IMR-90 (cell line): ENCODE measurements around the gene FUT7. TPM values are rescaled to one million over a fixed set of nuclear protein-coding genes. Genes with fewer than 3 reads are reported as not detected.

Source experiments
- BHLHE40 ChIP-seq: fragments of 150-350 bp; IDR thresholded peaks from 2 replicates; pipeline ENCODE4 v1.6.1; 2016; ENCODE audit warnings: mild to moderate bottlenecking, low read depth, low read length
- polyA plus RNA-seq, 3 experiments: library from polyadenylated mRNA; depleted of rRNA; stranded (reverse); fragments of >200 nt; gene quantifications; 2 replicates each; pipeline ENCODE4 v1.2.3, GENCODE V29; 2012; ENCODE audit warnings: low replicate concordance in 1 of 3
- total RNA-seq: library from RNA; depleted of rRNA; stranded (reverse); fragments of >200 nt; gene quantifications from 2 replicates; pipeline ENCODE4 v1.2.3, GENCODE V29; 2012; rRNA removed

The FUT7 gene
- total and polyA plus RNA-seq, 2 of the 4 experiments (the other 2 are of a cell fraction): not detected

DNA sequence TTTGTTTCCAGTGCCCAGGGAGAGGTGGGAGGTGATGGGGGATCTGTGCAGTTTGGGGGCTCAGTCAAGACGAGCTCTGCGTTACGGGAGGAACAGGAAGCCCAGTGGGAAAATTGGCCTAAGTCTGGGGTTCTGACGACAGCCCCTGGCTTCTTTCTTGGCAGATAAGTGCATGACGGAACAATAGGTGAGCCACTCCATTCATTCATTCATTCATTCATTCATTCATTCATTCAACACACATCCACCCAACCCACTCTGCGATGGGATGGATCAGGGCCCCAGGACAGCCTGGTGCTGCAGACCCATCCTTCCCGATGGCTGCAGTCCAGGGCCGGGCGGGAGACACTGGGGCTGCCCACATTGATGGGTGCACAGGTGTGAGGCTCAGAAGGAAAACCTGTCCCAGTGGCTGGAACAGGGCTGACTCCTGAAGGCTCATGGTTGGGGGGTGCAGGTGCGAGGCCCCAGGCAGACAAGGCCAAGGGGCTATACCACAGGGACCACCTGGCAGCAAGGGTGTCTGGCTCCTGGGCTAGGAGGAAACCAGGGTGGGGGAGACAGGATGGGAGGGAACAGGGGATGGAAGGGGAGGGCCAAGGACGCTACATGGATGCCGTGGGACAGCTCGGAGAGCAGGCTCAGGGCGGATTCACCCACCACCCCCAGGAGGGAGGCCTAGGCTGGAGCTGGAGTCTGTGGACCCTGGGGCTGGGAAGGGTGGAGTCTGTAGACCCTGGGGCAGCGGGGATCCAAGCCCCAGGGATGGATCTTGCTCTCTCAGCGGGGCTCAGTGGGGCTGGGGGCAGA, 51.0 kb downstream of the FUT7 start (continued):
- no peak for TF ChIP-seq BHLHE40

Other genes starting within 250 kb of the FUT7 start
Only the 30 nearest of the 38 such genes appear.
- gene AJM1, start 189.6 kb downstream of the FUT7 start, total RNA-seq: 0.18 and 0.28 TPM in 2 replicates
- 1.5 and 1.9 TPM in 2 replicates for gene AJM1, start 189.6 kb downstream of the FUT7 start, polyA plus RNA-seq (2012; rRNA removed)
- gene PHPT1, start 182.7 kb downstream of the FUT7 start, total RNA-seq: 70.3 and 79.8 TPM in 2 replicates
- 214 and 338 TPM in 2 replicates for gene PHPT1, start 182.7 kb downstream of the FUT7 start, polyA plus RNA-seq (2012; rRNA removed)
- 0.18 and 0.28 TPM in 2 replicates for gene MAMDC4, start 179.7 kb downstream of the FUT7 start, total RNA-seq
- 3.5 and 5.0 TPM in 2 replicates for gene MAMDC4, start 179.7 kb downstream of the FUT7 start, polyA plus RNA-seq (2012; rRNA removed)
- gene EDF1, start 165.8 kb downstream of the FUT7 start, total RNA-seq: 279 and 538 TPM in 2 replicates
- gene EDF1, start 165.8 kb downstream of the FUT7 start, polyA plus RNA-seq (2012; rRNA removed): 701 and 703 TPM in 2 replicates
- gene TRAF2, start 145.6 kb downstream of the FUT7 start, total RNA-seq: 5.8 and 6.6 TPM in 2 replicates
- gene TRAF2, start 145.6 kb downstream of the FUT7 start, polyA plus RNA-seq (2012; rRNA removed): 12.0 and 12.9 TPM in 2 replicates
- gene FBXW5, start 87.3 kb downstream of the FUT7 start, total RNA-seq: 65.1 and 72.2 TPM in 2 replicates
- gene FBXW5, start 87.3 kb downstream of the FUT7 start, polyA plus RNA-seq (2012; rRNA removed): 80.2 and 95.4 TPM in 2 replicates
- gene C8G, start 86.8 kb downstream of the FUT7 start, total RNA-seq: not detected in 2 replicates
- gene C8G, start 86.8 kb downstream of the FUT7 start, polyA plus RNA-seq (2012; rRNA removed): 0.37 and 0.80 TPM in 2 replicates
- gene LCN12, start 79.8 kb downstream of the FUT7 start, total RNA-seq: not detected in 2 replicates
- 0.12 TPM in 1 of 2 replicates, not detected in the other for gene LCN12, start 79.8 kb downstream of the FUT7 start, polyA plus RNA-seq (2012; rRNA removed)
- not detected in 2 replicates for gene PTGDS, start 54.6 kb downstream of the FUT7 start, total RNA-seq
- gene PTGDS, start 54.6 kb downstream of the FUT7 start, polyA plus RNA-seq (2012; rRNA removed): 0.87 and 1.2 TPM in 2 replicates
- not detected in 2 replicates for gene LCNL1, start 49.1 kb downstream of the FUT7 start, total RNA-seq
- 0.13 and 0.15 TPM in 2 replicates for gene LCNL1, start 49.1 kb downstream of the FUT7 start, polyA plus RNA-seq (2012; rRNA removed)
- 4.4 and 5.7 TPM in 2 replicates for gene PAXX, start 39.7 kb downstream of the FUT7 start, total RNA-seq
- gene PAXX, start 39.7 kb downstream of the FUT7 start, polyA plus RNA-seq (2012; rRNA removed): 24.6 and 30.2 TPM in 2 replicates
- gene CLIC3, start 35.5 kb downstream of the FUT7 start, total RNA-seq: 0.18 and 0.28 TPM in 2 replicates
- 1.7 and 2.1 TPM in 2 replicates for gene CLIC3, start 35.5 kb downstream of the FUT7 start, polyA plus RNA-seq (2012; rRNA removed)
- 3.8 and 4.4 TPM in 2 replicates for gene ABCA2, start 3.9 kb downstream of the FUT7 start, total RNA-seq
- 46.0 and 52.3 TPM in 2 replicates for gene ABCA2, start 3.9 kb downstream of the FUT7 start, polyA plus RNA-seq (2012; rRNA removed)
- 2.7 and 2.8 TPM in 2 replicates for gene NPDC1, start 14.1 kb upstream of the FUT7 start, total RNA-seq
- 58.1 and 74.0 TPM in 2 replicates for gene NPDC1, start 14.1 kb upstream of the FUT7 start, polyA plus RNA-seq (2012; rRNA removed)
- gene ENTPD2, start 22.0 kb upstream of the FUT7 start, total RNA-seq: not detected in 2 replicates
- not detected in 2 replicates for gene ENTPD2, start 22.0 kb upstream of the FUT7 start, polyA plus RNA-seq (2012; rRNA removed)
- 3.3 and 3.4 TPM in 2 replicates for gene SAPCD2, start 38.5 kb upstream of the FUT7 start, total RNA-seq
- 4.9 and 6.4 TPM in 2 replicates for gene SAPCD2, start 38.5 kb upstream of the FUT7 start, polyA plus RNA-seq (2012; rRNA removed)
- gene UAP1L1, start 45.4 kb upstream of the FUT7 start, total RNA-seq: 2.3 and 2.5 TPM in 2 replicates
- gene UAP1L1, start 45.4 kb upstream of the FUT7 start, polyA plus RNA-seq (2012; rRNA removed): 8.7 and 9.8 TPM in 2 replicates
- gene MAN1B1, start 54.9 kb upstream of the FUT7 start, total RNA-seq: 25.0 and 28.7 TPM in 2 replicates
- 49.8 and 55.1 TPM in 2 replicates for gene MAN1B1, start 54.9 kb upstream of the FUT7 start, polyA plus RNA-seq (2012; rRNA removed)
- gene DPP7, start 82.6 kb upstream of the FUT7 start, total RNA-seq: 14.2 and 14.9 TPM in 2 replicates
- gene DPP7, start 82.6 kb upstream of the FUT7 start, polyA plus RNA-seq (2012; rRNA removed): 76.4 and 88.2 TPM in 2 replicates
- not detected in 2 replicates for gene GRIN1, start 107.1 kb upstream of the FUT7 start, total RNA-seq
- gene GRIN1, start 107.1 kb upstream of the FUT7 start, polyA plus RNA-seq (2012; rRNA removed): 0.04 and 0.09 TPM in 2 replicates
- gene LRRC26, start 138.0 kb upstream of the FUT7 start, total RNA-seq: not detected in 2 replicates
- gene LRRC26, start 138.0 kb upstream of the FUT7 start, polyA plus RNA-seq (2012; rRNA removed): not detected in 2 replicates
- gene TMEM210, start 140.0 kb upstream of the FUT7 start, total RNA-seq: not detected in 2 replicates
- not detected in 2 replicates for gene TMEM210, start 140.0 kb upstream of the FUT7 start, polyA plus RNA-seq (2012; rRNA removed)
- gene ANAPC2, start 156.5 kb upstream of the FUT7 start, total RNA-seq: 9.3 and 9.4 TPM in 2 replicates
- gene ANAPC2, start 156.5 kb upstream of the FUT7 start, polyA plus RNA-seq (2012; rRNA removed): 29.5 and 34.3 TPM in 2 replicates
- 55.7 and 63.9 TPM in 2 replicates for gene SSNA1, start 156.6 kb upstream of the FUT7 start, total RNA-seq
- 86.7 and 107 TPM in 2 replicates for gene SSNA1, start 156.6 kb upstream of the FUT7 start, polyA plus RNA-seq (2012; rRNA removed)
- 1.7 and 1.8 TPM in 2 replicates for gene TPRN, start 168.7 kb upstream of the FUT7 start, total RNA-seq
- gene TPRN, start 168.7 kb upstream of the FUT7 start, polyA plus RNA-seq (2012; rRNA removed): 5.3 and 7.1 TPM in 2 replicates
- gene TMEM203, start 173.6 kb upstream of the FUT7 start, total RNA-seq: 18.8 and 20.8 TPM in 2 replicates
- gene TMEM203, start 173.6 kb upstream of the FUT7 start, polyA plus RNA-seq (2012; rRNA removed): 39.1 and 40.6 TPM in 2 replicates
- gene NDOR1, start 173.6 kb upstream of the FUT7 start, total RNA-seq: 0.90 and 1.1 TPM in 2 replicates
- 10.6 and 14.0 TPM in 2 replicates for gene NDOR1, start 173.6 kb upstream of the FUT7 start, polyA plus RNA-seq (2012; rRNA removed)
- gene RNF208, start 190.2 kb upstream of the FUT7 start, total RNA-seq: not detected in 2 replicates
- gene RNF208, start 190.2 kb upstream of the FUT7 start, polyA plus RNA-seq (2012; rRNA removed): 1.2 and 1.6 TPM in 2 replicates
- 0.18 TPM in 1 of 2 replicates, not detected in the other for gene CYSRT1, start 193.1 kb upstream of the FUT7 start, total RNA-seq
- gene CYSRT1, start 193.1 kb upstream of the FUT7 start, polyA plus RNA-seq (2012; rRNA removed): 0.84 and 0.93 TPM in 2 replicates
- gene RNF224, start 195.4 kb upstream of the FUT7 start, total RNA-seq: not detected in 2 replicates
- not detected in 2 replicates for gene RNF224, start 195.4 kb upstream of the FUT7 start, polyA plus RNA-seq (2012; rRNA removed)